Measurements from ENCODE around the gene NAPSA.
"Not testable (repeated sequence)": the region's sequence is repeated elsewhere in the genome, so short reads cannot be mapped to it uniquely, and the experiment has no call there.

The NAPSA gene

DNA sequence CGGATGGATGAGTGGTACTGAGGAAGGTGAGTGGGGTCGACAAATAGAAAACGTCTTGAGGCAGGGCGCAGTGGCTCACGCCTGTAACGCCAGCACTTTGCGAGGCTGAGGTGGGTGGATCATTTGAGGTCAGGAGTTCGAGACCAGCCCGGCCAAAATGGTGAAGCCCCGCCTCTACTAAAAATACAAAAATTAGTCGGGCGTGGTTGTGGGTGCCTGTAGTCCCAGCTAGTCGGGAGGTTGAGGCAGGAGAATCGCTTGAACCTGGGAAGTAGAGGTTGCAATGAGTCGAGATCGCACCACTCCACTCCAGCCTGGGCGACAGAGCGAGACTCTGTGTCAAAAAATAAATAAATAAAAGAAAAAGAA is 35.5 kb downstream of the NAPSA start:
- DNase-seq, result not testable (repeated sequence)

- peak; percentile 99 for DNase-seq
Measured at GRCh38 chr19:50329146-50329925, 36.1 kb downstream of the NAPSA start, which contains the start of gene KCNC3. Gene KCNC3 (minus strand): TSS chr19:50329377. CDS start chr19:50329082, 295 bp downstream.

DNA sequence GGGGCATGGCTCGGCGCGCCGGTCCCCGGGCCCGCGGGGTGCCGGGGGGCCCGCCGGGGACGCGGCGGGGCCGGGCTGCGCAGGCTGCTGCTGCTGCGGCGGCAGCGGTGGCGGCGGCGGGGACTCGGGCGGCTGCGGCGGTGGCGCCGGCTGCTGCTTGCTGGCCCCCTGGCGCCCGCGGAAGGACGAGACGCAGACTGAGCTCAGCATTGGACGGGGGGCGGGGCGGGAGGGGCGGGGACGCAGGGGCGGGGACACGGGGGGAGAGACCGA is 36.6 kb downstream of the NAPSA start:
- DNase-seq, result no peak

- DNase-seq, result peak; percentile 82
Measured at GRCh38 chr19:50328224-50328872, 37.1 kb downstream of the NAPSA start.

DNA sequence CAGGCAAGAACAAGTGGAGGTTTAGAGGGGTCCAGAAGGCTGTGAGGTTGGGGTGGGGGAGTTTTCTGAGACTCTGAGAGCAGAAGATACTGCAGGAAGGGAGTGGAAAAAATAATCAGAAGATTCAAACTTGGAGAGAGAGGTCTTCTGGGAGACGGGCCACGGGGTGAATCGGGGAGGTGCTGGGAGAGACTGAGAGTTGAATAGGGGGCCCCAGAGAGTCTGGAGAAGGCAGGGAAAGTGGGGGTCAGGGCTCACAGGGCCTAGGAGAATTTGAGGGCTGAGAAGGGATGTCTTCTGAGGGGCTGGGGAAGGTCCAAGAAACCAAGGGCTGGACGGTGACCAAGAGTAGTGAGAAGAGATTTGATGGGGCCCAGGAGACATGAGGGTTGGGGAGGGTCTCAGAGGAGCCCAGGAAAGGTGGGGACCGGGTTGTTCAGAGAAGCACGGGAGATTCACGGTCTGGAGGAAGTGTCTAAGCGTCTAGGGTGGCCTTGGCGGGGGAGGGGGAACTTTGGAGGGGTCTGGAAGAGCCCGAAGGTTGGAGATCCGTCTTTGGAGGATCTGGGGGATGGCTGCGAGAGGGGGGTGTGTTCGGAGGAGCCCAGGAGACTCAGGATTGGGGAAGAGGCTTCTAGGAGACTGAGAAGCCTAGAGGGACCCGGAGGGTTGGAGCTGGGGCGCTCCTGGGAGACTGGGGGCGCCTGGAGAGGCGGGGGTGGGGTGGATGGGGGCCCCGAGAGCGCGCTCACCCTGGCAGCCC is 37.8 kb downstream of the NAPSA start:
- DNase-seq, result no peak

DNA sequence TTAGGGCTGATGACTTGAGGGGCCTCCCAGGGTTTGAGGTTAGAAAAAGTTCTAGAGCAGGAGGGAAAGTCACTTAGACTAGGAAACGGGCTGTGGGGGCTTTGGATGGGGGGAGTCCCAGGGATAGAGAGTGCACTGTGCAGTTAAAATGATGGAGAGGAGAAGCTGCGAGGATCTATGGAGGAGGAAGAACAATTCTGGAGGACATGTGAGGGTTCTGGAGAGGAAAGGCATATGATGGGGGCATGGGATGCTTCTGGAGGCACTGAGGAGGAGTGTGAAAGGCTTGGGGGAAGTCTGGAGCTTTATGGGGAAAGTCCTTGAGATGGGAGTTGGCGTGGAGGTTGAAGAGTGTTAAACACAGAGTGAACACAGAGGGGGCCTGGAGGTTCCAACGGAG is 38.4 kb downstream of the NAPSA start:
- no peak for DNase-seq

DNA sequence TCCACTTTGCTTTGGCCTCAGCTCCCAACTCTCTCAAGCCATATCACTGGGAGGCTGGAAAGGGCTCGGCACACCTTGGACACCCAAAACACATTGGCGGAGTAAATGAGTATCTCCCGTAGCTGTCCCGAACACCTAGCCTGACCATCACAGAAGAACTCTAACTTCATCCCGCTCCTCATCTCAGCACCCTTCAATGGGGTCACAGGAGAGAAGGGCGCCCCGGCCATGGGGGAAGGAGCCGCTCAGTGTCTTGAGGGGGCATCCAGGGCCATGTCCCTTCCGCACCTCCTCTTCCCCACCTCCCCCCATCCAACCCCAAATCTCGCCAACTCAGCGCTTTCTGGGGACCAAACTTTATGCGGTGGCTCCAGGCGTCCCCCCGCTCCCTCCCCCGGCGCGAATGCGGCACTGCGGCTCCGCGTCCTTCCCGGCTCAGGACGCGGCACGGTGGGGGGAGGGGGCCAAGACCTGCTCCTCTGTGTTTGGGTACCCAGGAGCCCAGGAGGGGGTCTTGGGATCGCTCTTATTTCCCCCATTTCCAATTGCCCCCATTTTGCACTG is 39.3 kb downstream of the NAPSA start:
- DNase-seq, result no peak

DNA sequence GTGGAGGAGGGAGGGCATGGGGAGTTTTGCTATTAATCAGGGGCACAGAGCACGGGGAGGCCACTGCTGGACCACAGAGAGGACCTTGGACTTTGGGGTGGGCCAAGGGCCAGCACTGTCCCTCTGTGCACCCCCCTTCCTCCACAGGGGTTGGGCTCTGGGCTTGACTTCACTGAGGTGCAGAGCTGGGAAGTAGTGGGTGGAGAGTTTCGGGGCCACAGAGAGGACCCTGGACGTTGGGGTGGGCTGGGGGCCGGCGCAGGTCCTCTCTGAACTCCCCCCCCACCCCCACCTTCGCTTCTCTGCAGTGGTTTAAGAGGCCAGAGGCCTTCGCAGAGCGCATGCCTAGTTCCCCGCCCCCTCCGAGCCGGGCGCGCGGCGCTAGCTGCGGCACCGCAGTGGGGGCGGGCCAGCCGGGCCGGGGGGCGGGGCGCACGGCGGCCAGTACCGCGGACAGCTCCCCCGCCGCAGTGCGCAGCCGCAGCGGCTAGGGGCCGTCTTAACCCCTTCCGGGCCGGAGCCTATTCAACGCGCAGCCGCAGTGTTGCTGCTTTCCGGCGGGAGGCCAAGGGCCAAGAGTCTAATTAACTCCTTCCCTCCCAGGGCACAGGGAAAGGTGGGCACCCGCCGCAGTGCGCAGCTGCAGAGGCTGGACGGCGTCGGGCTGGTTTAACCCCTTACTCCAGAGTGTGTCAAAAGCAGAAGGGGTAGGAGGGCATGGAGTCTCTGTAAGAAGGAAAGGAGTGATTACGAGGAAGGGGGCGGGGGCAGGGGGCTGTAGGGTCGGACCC is 39.9 kb downstream of the NAPSA start:
- DNase-seq, result peak; percentile 100

DNA sequence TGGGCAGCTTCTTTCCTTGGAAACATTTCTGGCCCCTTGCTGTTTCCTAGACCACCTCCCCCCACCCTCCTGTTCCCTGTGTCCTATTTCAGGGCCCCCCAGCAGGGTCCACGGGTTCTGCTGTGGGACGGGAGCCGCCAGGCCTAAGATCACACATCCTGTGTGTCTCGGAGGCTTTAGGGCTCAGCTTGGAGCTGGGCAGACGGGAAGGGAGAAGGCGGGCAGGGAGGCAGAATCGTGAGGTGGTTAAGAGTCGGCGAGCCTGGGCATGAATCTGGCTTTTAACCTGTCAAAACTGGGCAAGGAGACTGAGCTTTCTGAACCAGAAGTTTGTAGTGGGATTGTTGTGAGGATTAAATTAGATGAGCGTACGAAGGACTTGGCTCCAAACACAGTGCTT is 41.1 kb downstream of the NAPSA start:
- DNase-seq, result no peak

GRCh38 chr19:50323782-50324133 is 41.7 kb downstream of the NAPSA start:
- no peak for DNase-seq

GRCh38 chr19:50322931-50323781 is 42.3 kb downstream of the NAPSA start:
- DNase-seq, result no peak

DNA sequence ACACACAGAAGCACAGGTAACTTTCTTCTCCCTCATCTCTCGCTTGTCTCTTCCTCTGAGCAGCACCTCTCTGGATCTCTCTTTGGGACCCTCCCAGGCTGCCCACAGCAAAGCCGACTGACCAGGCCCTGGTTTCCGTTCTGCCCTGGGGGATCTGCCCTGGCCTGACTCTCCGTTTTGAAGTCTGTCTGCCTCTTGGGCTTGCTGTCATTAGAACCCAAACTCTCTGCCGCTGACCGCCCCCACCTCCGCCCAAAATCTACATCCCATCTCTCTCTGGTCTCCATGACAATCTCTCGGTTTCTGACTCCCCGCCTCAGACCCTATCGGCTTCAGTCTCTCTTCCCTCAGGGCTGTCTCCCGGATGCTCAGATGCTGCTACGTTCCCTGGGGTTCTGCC is 43.2 kb downstream of the NAPSA start:
- DNase-seq, result no peak

DNA sequence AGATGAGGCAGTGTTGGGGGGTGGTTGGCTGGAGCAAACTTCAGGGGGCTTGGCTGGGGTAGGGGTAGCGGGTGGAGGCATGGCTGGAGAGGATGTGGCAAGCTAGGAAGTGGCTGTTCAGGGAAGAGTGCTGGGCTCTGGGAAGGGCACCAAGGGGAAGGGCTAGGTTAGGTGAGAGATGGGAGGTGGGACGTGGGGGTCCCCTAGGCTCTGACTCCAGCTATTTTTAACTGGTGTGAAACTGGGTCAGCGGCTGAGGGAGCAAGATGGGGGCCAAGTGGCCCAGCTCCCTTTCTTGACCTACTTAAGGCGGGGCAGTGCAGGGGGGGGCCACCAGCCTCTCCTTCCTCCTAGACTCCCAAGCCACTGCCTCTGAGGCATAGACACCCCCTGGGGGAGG is 43.6 kb downstream of the NAPSA start:
- no peak for DNase-seq

- DNase-seq, result no peak
Measured at GRCh38 chr19:50320596-50320995, 44.8 kb downstream of the NAPSA start.

- DNase-seq, result no peak
Measured at GRCh38 chr19:50320051-50320450, 45.4 kb downstream of the NAPSA start.

GRCh38 chr19:50319156-50319555 is 46.3 kb downstream of the NAPSA start:
- no peak for DNase-seq

GRCh38 chr19:50318438-50318837 is 47.0 kb downstream of the NAPSA start:
- DNase-seq, result no peak

DNA sequence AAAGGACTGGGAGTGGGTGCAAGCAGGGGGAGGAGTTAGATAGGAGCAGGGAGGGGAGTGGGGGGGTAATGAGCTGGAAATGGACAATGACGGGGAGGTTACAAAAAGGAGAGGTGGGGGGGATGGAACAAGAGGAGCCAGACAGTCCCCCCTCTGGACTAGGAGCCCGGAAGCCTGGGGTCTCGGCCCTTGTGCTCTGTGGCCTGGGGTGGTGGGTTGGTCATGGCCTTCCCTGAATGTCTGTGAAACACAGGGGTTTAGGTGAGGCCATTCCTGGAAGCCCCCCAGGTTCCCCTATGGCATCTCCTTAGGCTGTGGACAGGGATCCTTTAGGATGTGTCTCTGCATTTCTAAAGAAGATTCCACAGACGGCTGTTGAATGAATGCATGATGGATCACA is 48.3 kb downstream of the NAPSA start:
- DNase-seq, result no peak

DNA sequence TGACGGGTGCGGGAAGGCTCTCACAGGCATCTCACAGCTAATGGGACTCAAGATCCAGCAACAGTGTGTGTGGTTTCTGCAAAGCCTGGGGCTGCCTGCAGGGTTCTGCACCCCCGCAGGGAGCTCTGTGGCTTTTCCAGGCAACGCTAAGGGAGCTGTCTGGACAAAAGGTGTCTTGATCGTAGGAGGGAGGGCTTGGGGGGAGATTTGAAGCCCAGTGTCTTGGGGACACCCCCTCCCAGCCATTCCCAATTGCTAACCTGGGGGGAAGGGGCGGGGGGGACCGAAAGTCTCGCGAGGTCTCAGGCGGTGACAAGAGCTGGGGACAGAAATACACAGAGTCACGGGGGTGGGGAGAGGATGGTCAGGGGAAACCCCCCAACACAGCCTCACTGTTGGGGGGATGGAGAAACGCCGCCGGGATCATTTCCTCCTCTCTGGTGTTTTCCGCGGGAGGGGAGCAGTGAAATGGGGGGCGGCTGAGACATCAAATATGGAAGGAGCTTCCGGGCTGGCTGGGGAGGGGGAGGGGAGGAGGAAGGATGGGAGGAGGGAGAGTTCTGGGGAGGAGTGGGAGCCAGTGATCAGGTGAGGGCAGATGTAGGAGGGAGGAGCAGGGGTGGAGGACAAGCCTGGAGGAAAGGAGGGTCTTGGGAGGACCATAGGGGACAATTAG is 49.5 kb downstream of the NAPSA start:
- no peak for DNase-seq

GRCh38 chr19:50314724-50315708 is 50.4 kb downstream of the NAPSA start:
- no peak for DNase-seq
